Bone marrow (tissue), 2 donors: ENCODE measurements around the gene KIAA1217.
"Not testable (repeated sequence)": the region's sequence is repeated elsewhere in the genome, so short reads cannot be mapped to it uniquely, and the experiment has no call there.

Experiments
- DNase-seq, 2 donors: peaks; one replicate each; lab custom pipeline; 2025; lab: John Stamatoyannopoulos, UW

KIAA1217 gene

GRCh38 chr10:24292304-24293293, 83.7 kb downstream of the KIAA1217 start:
- DNase-seq: no peak

GRCh38 chr10:24299578-24300260, 90.8 kb downstream of the KIAA1217 start:
- no peak for DNase-seq

GRCh38 chr10:24303522-24304310, 94.8 kb downstream of the KIAA1217 start:
- DNase-seq: no peak

GRCh38 chr10:24305551-24306506, 96.9 kb downstream of the KIAA1217 start:
- DNase-seq: no peak

- no peak for DNase-seq
These were observed 97.6 kb downstream of the KIAA1217 start for GRCh38 chr10:24306507-24306875.

- no peak for DNase-seq
These were observed 98.2 kb downstream of the KIAA1217 start for GRCh38 chr10:24307116-24307515.

GRCh38 chr10:24307696-24308485, 99.0 kb downstream of the KIAA1217 start:
- DNase-seq: no peak

- no peak for DNase-seq
These were observed 101.2 kb downstream of the KIAA1217 start for GRCh38 chr10:24310104-24310503.

- DNase-seq: no peak
These were observed 103.0 kb downstream of the KIAA1217 start for GRCh38 chr10:24311888-24312287.

GRCh38 chr10:24313283-24313682, 104.3 kb downstream of the KIAA1217 start:
- DNase-seq: no peak

- DNase-seq: no peak
These were observed 106.3 kb downstream of the KIAA1217 start for GRCh38 chr10:24315211-24315610.

GRCh38 chr10:24318517-24318916, 109.6 kb downstream of the KIAA1217 start:
- no peak for DNase-seq

- no peak for DNase-seq
These were observed 111.4 kb downstream of the KIAA1217 start for GRCh38 chr10:24320373-24320772.

- DNase-seq: no peak
These were observed 115.7 kb downstream of the KIAA1217 start for GRCh38 chr10:24324651-24325050.

- no peak for DNase-seq
These were observed 122.5 kb downstream of the KIAA1217 start for GRCh38 chr10:24331457-24331856.

- DNase-seq: no peak
These were observed 124.8 kb downstream of the KIAA1217 start for GRCh38 chr10:24333736-24334135.

GRCh38 chr10:24334279-24334939, 125.5 kb downstream of the KIAA1217 start:
- no peak for DNase-seq

- DNase-seq: not testable (repeated sequence)
These were observed 128.8 kb downstream of the KIAA1217 start for GRCh38 chr10:24337723-24338122.

- no peak for DNase-seq
These were observed 130.4 kb downstream of the KIAA1217 start for GRCh38 chr10:24339387-24339786.

GRCh38 chr10:24340446-24340845, 131.5 kb downstream of the KIAA1217 start:
- no peak for DNase-seq
